Measurements from ENCODE around the gene CALHM4.

Gene CALHM4

DNA sequence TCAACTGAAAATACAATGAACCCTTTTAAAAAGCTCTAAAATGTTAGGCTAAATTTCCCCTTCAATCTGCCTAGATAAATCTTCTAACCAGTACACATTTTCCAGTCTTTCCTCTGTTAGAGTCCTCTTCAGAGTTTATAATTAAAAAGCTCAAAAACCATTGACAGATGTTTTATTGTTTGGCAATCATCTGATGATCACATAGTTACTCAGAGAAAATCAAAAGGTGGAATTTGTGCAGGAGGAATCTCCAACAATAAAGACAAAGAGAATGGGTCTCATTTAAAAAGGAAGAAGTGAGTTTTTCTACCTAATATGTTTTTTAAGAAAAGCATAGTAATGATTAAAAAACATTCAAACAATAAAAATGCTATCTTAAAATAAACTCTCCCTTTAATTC, 11.1 kb upstream of the CALHM4 start:
- no peak for DNase-seq (ENCODE audit: low spot score)

DNA sequence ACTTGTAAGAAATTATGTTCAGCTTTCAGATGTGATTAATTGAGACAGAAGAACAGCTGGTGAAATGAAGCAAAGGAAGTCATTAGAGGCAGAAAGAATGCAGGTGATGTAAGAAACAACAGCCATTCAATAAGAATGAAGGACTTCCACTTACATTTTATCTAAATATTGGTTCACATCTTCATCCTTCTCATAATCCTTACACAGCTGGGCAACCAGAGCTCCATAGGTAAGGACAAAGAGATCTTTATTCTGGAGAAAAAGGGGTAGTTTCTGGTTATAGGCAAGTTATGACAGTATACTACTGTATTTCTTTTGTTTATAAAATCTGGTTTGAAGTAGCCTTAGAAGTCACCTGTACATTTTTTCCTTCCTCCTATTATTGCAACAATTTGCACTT, 10.4 kb upstream of the CALHM4 start:
- DNase-seq (ENCODE audit: low spot score): no peak

DNA sequence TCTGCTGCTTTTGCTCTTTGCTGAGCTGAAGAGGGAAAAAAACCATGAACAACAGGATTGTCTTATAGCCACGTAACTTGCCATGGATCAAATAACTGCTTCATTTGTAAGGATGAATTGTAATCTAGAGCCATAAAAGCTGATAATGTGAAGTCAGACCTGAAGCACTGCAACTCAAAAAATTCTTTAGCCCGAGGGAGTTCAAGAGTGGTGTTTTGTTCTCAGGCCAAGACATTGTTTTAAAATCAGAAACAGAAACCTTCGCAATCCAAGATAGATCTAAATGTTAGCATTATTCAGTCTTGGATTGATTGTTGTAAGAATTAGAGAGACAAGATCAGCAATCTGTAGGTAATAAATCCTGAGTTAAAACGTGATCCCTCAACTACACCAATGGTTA, 7.9 kb upstream of the CALHM4 start, which contains the start of gene TRAPPC3L:
Gene TRAPPC3L, minus strand, starts transcription at position 34 of the 400 bp plus-strand sequence. CDS start 170 bp downstream, outside the sequence.
- DNase-seq (ENCODE audit: low spot score): no peak

DNA sequence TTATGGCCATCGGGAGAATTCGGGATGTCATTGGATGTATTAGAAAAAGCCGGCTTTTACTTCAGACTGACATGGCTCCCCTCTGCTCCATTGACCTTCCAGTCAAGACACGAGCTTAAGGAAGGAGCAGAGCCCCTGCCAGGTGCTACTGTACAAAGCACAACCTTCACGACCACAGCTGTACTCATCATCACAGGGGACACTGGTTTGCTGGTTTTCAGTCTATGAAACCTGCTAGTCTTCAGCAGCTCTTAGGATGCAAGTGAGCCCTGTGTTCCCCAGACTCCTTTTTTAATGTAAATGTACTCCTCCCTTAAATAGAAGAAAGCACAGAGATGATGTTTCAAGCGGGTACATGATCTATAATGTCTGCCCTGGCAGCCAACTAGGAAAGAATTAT, 6.2 kb upstream of the CALHM4 start:
- DNase-seq (ENCODE audit: low spot score): no peak

DNA sequence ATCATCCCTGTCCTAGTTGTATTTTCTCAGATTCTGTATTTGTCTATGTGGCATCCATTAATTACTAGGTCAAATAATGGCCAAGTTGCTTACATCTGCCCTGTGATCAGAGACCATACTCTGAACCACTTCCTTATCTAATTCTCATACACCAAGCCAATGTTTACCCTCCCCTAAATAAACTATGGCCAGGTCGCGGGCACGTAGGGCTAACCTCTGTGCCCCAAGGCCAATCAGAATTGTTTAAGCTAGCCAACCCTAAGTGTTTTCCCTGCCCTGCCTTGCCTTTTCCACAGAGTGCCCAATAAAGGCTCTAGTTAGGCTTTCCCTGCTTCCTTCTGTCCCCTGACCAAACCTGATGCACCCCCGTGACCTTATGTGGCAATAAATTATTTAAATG, 2.8 kb upstream of the CALHM4 start:
- DNase-seq (ENCODE audit: low spot score): no peak

DNA sequence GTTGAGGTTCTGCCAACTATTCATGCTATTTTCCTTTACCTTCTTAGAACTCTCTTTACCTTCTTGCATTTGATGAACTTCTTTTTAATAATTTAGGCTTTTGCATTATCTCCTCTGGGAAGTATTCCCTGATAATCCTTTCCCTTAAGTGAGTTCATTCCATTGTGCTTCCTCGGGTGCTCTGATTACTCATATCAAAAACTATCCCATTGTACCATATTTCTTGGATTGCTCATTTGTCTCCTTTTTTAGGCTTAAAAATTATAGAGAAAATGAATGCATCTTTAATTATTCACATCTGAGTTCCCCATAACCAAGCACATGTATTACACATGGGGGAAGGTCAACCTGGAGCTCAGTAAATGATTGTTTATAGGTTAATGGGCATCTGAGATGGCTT, 2.5 kb downstream of the CALHM4 start:
- DNase-seq (ENCODE audit: low spot score): peak; percentile 87

DNA sequence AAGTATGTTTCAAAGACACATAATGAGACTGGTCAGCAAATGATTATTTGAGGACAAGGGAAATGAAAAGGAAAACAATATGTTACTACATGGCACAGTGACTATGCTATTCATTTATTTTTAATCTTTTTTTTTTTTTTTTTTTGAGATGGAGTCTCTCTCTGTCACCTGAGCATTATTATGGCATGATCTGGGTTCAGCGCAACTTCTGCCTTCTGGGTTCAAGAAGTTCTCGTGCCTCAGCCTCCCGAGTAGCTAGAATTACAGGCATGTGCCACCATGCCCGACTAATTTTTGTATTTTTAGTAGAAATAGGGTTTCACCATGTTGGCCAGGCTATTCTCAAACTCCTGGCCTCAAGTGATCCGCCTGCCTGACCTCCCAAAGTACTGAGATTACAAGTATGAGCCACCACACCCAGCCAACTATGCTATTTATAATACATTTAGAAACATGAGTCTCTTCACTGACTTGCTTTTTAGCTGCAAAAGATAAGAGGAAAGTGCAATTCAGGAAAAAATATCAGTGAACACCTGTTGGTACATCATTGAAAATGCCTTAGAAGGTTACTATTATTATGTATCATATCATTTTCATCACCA, 3.4 kb downstream of the CALHM4 start:
- DNase-seq (ENCODE audit: low spot score): no peak

DNA sequence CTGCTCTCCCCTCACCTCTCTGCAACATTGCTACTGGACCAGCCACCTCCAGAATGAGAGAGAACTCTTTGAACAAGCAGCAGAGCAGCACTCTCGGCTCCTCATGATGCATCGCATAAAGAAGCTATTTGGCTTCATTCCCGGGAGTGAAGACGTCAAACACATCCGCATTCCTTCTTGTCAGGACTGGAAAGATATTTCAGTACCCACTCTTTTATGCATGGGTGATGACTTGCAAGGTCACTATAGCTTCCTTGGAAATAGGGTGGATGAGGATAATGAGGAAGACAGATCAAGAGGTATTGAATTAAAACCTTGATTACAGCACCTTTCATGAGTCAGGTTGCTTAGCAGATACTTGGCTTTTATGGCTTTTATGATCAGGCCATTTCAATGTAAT, 4.3 kb downstream of the CALHM4 start:
- DNase-seq (ENCODE audit: low spot score): peak; percentile 98

DNA sequence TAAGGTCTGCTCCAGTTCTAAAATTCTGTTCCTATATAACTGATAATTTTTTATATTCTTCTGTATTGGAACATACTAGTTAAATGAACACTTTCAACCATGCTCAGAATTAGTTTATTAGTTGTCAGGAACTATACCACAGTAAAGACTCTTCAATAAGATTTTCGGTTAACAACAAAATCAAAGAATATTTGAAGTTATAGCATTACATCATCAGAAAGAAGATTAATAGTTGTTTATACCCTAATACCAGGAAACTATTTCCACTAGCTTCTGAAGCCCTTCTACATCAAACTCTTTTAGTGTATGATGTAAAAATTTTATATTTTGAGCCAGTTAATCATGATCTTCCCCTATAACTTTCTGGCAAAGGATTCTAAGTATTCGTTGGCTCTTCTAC, 6.6 kb downstream of the CALHM4 start:
- DNase-seq (ENCODE audit: low spot score): no peak

DNA sequence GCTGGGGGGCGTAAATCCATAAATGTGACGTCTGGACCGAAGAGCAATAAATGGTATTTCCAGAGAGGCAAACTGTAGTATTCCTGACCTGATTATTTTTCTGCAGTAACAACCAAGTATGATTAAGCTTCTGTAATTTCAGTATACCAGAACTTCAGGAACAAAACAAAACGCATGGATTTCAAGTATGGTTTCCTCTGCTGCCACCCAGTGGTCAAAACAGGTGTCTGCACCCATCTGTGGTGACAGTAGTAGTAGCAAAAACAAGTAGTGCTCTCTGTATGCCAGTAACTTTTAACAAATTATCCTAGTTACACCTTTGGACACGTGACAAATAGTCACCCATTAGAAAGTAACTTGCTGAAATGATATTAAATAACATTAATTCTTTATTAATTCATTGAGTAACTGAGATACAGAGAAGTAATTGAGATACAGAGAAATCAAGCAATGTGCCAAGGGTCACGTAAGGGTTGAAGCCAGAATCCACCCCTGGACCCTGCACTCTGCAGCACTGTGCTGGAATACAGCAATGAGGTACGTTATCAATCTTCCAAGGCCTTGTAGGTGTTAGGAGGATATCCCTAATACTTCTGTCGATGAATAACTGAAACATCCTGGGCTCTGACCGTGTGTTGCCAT, 7.9 kb downstream of the CALHM4 start:
- DNase-seq (ENCODE audit: low spot score): peak; percentile 71

DNA sequence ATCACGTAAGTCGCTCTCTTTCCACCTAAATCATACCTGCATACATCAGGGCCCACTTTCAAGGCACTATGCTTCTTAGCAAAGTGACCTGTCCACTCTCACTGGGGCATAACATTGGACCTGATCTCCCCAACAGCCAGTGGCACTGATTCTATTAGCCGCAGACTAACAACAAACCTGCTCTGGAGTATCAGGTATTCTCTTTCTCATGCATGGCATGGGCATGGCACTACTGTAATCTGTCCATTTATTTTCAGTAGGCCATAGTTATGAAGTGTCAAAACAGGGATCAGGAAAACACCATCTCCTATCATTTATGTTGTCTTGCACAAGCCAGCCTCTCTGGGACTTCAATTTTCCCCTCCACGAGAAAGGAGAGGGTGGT, 8.5 kb downstream of the CALHM4 start:
- no peak for DNase-seq (ENCODE audit: low spot score)

DNA sequence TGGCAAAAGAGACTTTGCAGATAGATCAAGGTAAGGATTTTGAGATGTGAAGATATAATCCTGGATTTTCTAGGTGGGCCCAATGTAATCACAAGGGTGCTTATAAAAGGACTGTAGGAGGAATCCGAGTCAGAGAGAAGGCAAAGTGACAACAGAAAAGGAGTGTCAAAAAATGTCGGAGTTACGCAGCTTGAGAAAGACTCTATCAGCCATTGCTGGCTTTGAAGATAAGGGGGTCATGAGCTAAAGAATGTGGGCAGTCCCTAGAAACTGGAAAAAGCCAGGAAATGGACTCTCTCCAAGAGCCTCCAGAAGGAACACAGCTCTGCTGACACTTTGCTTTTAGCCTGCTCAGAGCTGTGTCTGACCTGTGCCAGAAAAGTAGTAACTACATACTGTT, 9.1 kb downstream of the CALHM4 start:
- no peak for DNase-seq (ENCODE audit: low spot score)

DNA sequence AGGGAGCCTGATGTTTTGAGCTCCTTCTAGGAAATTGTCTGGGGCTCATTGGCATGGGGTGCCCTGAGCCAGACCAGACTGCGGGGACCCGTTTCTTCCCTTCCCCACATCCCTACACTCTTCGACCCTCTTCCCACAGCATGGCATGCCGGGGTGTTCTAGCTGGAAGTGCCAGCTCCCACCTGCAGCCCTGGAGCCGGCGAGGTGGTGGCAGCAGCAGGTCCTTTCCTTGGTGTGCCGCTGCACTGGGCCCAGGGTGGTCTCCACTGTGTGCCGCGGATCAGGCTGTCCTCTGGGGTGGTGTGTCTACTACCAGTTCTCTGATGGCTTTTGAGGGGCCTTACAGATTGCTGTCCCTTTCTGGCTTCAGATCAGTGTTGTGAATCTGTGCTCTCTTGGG, 10.3 kb downstream of the CALHM4 start:
- no peak for DNase-seq (ENCODE audit: low spot score)

DNA sequence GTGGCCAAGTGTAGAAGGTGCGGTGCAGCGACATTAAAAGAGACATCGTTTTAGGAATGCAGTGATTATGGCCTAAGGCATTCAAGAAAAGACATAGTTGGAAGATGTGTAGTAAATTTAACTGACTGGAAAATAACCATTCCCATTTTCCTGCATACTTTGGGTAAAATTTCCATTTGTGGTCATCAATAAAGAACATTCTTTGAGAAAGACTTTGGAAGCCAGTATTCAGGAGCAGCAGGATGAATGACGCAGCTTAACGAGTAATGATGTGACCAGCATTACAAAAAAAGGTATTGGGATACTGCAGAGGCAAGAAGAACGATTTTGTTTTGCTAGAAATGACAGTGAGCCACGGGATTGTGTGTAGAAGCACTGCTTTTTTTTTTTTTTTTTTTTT, 10.8 kb downstream of the CALHM4 start:
- DNase-seq (ENCODE audit: low spot score): peak; percentile 27

DNA sequence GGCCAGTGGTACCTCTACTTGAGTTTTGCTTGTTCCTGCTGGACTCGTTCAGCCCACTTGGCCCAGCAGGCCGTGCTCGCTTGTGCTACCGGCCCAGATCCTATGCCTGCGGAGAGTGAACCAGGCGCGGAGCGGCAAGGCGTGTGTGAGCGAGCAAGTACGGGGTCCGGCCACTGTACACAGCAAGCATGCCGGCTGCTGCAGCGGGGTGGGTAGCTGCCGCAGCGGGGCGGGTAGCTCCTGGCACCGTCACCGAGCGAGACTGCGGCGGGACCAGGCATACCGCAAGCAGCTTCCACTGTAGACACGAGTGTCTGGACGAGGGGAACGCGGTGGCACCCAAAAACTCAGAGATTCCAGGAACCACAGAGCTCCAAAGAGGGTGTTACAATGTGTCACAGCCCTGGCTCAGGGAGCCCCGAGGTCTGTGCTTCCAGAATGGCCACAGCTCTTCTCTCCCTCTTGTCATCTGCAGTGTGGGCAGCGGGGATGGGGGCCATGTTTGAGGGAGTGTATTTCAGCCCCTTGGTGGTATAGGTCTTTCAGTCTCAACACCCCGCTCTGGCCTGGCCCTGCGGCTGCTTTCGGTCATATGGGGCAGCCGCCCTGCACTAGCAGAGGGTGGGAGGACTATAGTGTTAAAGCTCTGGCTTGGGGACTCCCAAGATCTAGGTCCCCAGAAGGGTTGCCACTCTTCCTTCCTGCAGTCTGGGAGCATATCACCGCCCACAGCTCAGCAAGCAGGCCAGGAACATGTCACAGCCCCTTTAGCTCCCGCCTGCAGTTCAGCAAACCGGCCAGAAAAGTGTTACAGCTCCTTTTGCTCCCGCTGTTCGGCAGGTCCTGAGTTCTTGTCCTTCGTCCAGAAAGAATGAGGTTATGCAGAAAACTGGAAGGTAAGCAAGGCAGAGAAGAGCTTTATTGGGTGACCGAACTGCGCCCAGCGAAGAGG, 11.6 kb downstream of the CALHM4 start:
- DNase-seq (ENCODE audit: low spot score): no peak

DNA sequence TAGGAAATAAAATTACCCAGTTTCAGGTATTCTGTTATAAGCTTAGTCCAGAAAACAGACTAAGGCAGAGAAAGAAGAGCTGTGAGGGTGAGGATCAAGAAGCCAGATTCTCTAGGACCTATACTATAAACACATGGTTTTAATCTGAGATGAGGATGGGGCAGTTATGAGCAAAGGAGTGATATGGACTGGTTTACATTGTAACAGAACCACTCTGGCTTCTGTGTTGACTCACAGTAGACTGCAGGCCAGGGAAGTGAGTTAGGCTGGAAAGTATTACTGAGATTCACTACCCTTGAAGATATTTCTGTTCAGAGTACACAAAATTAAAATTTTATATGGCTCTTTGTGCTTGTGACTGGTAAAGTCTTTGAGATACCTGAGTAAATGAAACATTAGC, 14.6 kb downstream of the CALHM4 start:
- DNase-seq (ENCODE audit: low spot score): no peak

DNA sequence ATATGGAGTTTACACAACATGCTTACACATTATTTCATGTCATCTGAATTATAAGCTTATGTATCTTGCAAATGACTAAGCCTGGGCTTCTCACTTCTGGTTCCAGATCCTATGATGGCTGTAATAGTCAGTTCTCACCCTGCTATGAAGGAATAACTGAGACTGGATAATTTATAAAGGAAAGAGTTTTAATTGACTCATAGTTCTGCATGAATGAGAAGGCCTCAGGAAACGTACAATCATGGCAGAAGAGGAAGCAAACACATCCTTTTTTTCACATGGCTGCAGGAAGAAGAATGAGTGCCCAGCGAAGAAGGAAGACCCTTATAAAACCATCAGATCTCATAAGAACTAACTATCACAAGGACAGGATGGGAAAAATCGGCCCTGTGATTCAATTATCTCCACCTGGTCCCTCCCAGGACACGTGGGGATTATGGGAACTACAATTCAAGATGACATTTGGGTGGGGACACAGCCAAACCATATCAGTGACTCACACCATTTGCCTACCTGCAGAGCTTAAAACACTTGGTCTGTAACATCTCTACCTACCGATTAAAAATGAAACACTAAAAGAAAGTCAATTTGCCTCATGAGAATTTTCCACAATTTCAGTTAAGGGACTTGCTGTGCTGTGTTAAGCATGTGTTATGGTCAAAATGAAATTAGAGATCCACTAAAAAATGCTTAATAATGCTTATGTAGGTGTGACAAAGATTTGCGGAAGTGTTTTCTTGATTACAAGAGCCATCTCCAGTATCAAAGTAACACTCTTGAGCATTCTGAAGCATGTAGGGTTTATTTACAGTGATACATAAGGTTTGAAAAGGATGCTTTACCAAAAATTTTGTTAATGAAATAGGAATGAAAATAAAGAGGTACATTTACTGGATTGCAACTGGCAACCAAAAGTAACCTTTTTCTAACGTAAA, 15.5 kb downstream of the CALHM4 start:
- DNase-seq (ENCODE audit: low spot score): peak; percentile 64

DNA sequence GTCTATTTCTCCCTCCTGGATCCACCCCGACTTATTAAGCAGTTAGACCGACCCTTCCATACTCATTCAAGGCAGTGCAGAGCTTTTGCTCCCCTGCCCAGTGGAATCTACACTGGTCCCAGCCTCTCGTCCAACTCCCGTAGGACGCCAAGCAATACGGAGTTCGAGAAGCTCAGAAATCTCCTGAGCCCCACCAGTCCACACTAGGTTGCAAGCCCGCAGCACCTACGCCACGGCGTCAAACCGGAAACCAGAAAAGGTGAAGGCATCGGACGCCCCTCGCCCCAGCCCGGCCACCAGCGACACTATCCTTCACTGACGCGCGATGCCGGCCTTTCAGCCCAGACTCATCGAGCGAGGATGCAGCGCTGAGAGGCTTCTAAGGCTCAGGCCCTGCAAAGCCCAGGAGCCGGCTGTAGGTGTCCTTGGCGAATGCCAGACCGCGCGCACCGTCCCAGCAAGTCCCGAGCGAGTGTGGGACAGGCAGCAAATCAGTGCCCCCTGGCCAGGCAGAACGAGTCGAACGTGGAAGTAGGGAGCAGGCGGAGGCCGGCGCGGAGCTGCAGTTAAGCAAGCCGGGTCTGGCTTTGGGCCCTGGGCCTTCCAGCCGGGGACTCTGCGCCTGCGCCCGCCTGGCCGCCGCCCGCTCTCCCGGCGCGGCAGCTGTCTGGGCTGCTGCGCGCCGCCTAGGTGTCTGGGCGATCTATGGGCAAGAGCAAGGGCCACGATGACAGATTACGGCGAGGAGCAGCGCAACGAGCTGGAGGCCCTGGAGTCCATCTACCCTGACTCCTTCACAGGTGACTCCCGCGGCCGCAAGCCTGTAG, 17.5 kb downstream of the CALHM4 start, which contains the start of gene RWDD1:
Gene RWDD1, plus strand, starts transcription at position 649 of the 827 bp plus-strand sequence. Its CDS starts 79 bp downstream, at position 728.
- DNase-seq (ENCODE audit: low spot score): peak; percentile 100

DNA sequence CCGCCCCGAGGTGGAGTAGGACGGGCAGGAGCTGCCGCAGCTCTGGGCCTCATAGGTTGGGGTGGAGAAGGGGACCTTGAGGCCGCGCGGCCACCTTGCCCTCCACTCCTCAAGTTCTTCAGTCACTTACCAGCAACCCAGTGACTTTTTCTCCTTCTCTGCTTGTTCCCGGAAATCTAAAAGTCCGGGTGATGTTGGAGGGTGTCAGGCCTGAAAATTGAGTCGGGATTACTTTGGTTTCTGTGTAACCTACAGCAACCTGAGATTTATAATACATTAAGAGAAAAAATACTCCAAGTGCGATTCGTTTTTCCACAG, 18.1 kb downstream of the CALHM4 start:
- DNase-seq (ENCODE audit: low spot score): no peak

DNA sequence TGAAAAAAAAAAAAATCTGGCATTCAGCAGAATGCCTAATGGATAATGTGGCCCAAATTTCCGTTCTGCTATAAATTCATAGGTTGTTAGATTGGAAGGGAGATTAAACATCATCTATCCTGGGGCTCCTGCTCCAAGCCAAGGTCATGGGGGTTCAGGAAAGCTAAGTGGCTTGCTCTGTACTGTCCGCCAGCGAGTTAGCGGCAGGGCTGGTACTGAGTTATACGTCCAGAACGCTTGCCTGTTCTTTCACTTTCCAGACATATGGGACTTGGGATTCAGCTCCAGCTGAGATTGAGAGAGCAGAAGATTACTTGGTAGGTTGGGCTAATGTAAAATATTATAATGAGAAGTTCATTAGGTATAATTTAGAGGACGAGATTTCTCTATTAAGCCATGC, 18.6 kb downstream of the CALHM4 start:
- DNase-seq (ENCODE audit: low spot score): peak; percentile 52

DNA sequence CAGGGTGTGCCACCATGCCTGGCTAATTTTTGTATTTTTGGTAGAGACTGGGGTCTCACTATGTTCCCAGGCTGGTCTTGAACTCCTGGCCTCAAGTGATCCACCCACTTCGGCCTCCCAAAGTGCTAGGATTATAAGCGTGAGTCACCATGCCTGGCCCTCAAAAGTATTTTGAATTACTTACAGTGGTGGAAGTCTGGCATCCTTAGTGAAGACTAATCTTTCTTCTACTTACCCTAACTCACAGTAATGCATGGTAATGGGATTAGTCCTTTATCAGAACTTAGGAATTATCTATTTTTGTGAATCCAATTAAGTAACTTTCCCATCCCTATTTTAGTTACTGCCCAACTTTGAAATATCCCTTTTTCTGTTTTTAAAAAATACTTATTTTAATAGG, 21.7 kb downstream of the CALHM4 start:
- DNase-seq (ENCODE audit: low spot score): no peak

Data from kidney tubule cell (primary cell).